Left lung (tissue), 10 donors: ENCODE data around the gene SLC4A9. TPM values are rescaled to one million over a fixed set of nuclear protein-coding genes. Genes with fewer than 3 reads are reported as not detected.
A peak's percentile ranks its signal among the peaks of the same experiment; 100 is the strongest.

Experiments used
- ATAC-seq: fragments of 200-7000 bp; cut with Tn5 transposase; one replicate; pipeline ENCODE4 v1.9.1; 2020; ENCODE audit warnings: moderate library complexity
- DNase-seq, 4 donors: peaks; one replicate each; pipeline ENCODE4 v3.0.0-alpha.2; 2013 to 2020
- H3K27ac ChIP-seq, 2 donors: fragments of 200-600 bp; sonication (generic) in 1 of 2; one replicate each; pipeline versions ENCODE4 v1.5.0 to v1.8.0; 2020 to 2021
- H3K27me3 ChIP-seq, 2 donors: fragments of 200-600 bp; sonication (generic) in 1 of 2; one replicate each; pipeline versions ENCODE4 v1.5.0 to v1.8.0; 2020 to 2021
- H3K36me3 ChIP-seq, 2 donors: fragments of 200-600 bp; sonication (generic) in 1 of 2; one replicate each; pipeline versions ENCODE4 v1.5.0 to v1.8.0; 2020 to 2021
- H3K4me1 ChIP-seq, 2 donors: fragments of 200-600 bp; one replicate each; pipeline ENCODE4 v1.8.0; 2021
- H3K4me3 ChIP-seq, 2 donors: fragments of 200-600 bp; sonication (generic) in 1 of 2; one replicate each; pipeline versions ENCODE4 v1.5.0 to v1.8.0; 2020 to 2021; ENCODE audit warnings: mild to moderate bottlenecking in 1 of 2
- H3K9me3 ChIP-seq, 2 donors: fragments of 200-600 bp; sonication (generic) in 1 of 2; one replicate each; pipeline versions ENCODE4 v1.5.0 to v1.8.0; 2020 to 2021
- intact Hi-C, 2 donors: fragments of 100-400 bp; cut with DNase I; formaldehyde crosslinking; loops; one replicate each; pipeline versions ENCODE4 v1.11.2 to v1.14.2; 2022
- polyA plus RNA-seq, 6 donors: library from polyadenylated mRNA; unstranded; fragments of 120-200 nt; gene quantifications; one replicate each; pipeline ENCODE4 v1.2.1, GENCODE V29; 2013; ENCODE audit not compliant: insufficient read length in 6 of 6
- total RNA-seq, 2 donors: library from RNA; stranded (reverse); fragmentation: NEBNext Ultra II Directional; extraction: Animal tissue kit (Norgen Biotek cat#: 25700); gene quantifications; one replicate each; pipeline ENCODE4 v1.2.1, GENCODE V29; 2021
- TF ChIP-seq, protein P1 (sequence below), 2 donors: fragments of 200-600 bp; sonication (generic) in 1 of 2; IDR thresholded peaks; one replicate each; pipeline versions ENCODE4 v1.5.0 to v1.8.0; 2021; ENCODE audit warnings: antibody characterized with exemption in 2 of 2
- donor health status: DM: no; HTN: yes; CAD: no.
- donor health status: DM: no; HTN: no; CAD: no.

SLC4A9 gene
- total and polyA plus RNA-seq, 8 donors: 0.09 to 0.44 (median 0.11) TPM; not detected in 4

DNA sequence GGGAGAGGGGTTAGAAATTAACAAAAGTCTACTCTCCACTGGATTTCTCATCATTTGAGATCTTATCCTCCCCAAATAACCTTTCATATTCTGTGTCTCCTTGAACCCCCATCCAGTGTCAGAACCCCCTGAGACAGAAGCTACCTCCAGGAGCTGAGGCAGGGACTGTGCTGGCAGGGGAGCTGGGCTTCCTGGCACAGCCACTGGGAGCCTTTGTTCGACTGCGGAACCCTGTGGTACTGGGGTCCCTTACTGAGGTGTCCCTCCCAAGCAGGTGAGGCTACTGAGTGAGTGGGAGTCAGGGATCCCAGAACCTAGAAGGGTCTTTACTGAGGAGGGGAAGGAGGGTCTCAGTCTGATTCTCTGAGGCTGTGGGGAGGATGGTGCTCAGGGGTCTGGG, 1.9 kb downstream of the SLC4A9 start:
- Histone ChIP-seq H3K36me3 (no peaks in the 10 kb centered on the region), H3K27ac (no peak overlapping the region), H3K9me3 (no peaks in the 10 kb centered on the region), H3K4me1 (peaks cover 5 to 19% of the 10 kb centered on the region in 2 donors), H3K27me3 (no peaks in the 10 kb centered on the region), H3K4me3 (no peak overlapping the region)
- DNase-seq (no peak), ATAC-seq (no peak)
- intact Hi-C loops: loop anchor here in 1 of 2 donors (10.0 kb wide), 1 partner anchor 363 kb away; no protein-coding TSS in a partner anchor
- TF ChIP-seq, protein P1, sequence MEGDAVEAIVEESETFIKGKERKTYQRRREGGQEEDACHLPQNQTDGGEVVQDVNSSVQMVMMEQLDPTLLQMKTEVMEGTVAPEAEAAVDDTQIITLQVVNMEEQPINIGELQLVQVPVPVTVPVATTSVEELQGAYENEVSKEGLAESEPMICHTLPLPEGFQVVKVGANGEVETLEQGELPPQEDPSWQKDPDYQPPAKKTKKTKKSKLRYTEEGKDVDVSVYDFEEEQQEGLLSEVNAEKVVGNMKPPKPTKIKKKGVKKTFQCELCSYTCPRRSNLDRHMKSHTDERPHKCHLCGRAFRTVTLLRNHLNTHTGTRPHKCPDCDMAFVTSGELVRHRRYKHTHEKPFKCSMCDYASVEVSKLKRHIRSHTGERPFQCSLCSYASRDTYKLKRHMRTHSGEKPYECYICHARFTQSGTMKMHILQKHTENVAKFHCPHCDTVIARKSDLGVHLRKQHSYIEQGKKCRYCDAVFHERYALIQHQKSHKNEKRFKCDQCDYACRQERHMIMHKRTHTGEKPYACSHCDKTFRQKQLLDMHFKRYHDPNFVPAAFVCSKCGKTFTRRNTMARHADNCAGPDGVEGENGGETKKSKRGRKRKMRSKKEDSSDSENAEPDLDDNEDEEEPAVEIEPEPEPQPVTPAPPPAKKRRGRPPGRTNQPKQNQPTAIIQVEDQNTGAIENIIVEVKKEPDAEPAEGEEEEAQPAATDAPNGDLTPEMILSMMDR (IDR thresholded peaks at IDR 0.05): no peak

DNA sequence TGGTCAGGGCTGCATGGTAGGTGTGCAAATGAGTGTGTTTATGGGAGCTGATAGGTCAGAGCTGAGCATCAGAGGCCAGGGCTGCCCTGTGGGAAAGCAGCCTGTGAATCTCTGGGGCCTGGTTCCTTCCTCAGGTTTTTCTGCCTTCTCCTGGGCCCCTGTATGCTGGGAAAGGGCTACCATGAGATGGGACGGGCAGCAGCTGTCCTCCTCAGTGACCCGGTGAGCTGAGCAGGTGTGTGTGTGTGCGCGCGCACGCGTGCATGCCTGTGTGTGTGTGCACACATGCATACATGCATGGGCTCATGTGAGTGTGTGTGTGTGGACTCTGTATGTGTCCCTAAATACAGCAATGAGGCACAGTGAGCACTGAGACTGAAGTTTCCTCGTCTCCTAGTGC, 2.3 kb downstream of the SLC4A9 start:
- Histone ChIP-seq H3K36me3 (no peaks in the 10 kb centered on the region), H3K4me1 (peaks cover 3 to 15% of the 10 kb centered on the region in 2 donors), H3K4me3 (no peak overlapping the region), H3K27me3 (no peaks in the 10 kb centered on the region), H3K27ac (no peak overlapping the region), H3K9me3 (no peaks in the 10 kb centered on the region)
- DNase-seq: no peak
- intact Hi-C loops: loop anchor here in 1 of 2 donors (10.0 kb wide), 1 partner anchor 362 kb away; no protein-coding TSS in a partner anchor
- ATAC-seq: no peak
- TF ChIP-seq, protein P1 (IDR thresholded peaks at IDR 0.05): no peak

DNA sequence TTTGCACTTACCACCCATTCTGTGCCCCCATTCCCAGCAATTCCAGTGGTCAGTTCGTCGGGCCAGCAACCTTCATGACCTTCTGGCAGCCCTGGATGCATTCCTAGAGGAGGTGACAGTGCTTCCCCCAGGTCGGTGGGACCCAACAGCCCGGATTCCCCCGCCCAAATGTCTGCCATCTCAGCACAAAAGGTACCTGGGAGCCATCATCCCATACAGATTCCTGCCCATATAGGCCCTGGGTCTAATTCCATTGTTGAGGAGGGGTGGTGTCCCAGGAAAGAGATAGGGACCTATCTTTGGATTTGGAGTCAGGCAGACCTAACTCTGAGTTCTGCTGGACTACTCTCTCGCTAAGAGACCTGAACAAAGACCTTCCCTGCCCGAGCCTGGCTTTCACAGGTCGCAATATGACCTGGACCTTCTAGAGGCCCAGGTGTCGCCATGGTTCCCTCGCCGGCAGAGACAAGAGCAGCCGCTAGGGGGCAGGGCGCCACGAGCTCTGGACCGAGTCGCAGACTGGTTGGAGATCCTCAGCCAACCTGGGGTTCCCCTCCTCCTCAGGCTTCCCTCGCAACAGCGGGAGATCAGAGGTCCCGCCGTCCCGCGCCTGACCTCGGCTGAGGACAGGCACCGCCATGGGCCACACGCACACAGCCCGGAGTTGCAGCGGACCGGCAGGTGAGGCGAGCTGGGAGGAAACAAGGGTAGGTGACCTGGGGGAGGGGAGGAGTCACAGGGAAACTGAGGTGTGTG, 3.1 kb downstream of the SLC4A9 start:
- no peak overlapping the region for H3K27ac ChIP-seq
- no peaks in the 10 kb centered on the region for H3K36me3 ChIP-seq
- intact Hi-C loops: loop anchor here in 1 of 2 donors (10.0 kb wide), 1 partner anchor 362 kb away; no protein-coding TSS in a partner anchor
- peak; percentile 92 for ATAC-seq
- TF ChIP-seq, protein P1 (IDR thresholded peaks at IDR 0.05): peak; percentile 86 to 97
- H3K4me1 ChIP-seq: peaks cover 0 to 8% of the 10 kb centered on the region in 2 donors
- no peaks in the 10 kb centered on the region for H3K27me3 ChIP-seq
- H3K9me3 ChIP-seq: no peaks in the 10 kb centered on the region
- DNase-seq: peak; percentile 51 to 96 (median 78)
- no peak overlapping the region for H3K4me3 ChIP-seq

DNA sequence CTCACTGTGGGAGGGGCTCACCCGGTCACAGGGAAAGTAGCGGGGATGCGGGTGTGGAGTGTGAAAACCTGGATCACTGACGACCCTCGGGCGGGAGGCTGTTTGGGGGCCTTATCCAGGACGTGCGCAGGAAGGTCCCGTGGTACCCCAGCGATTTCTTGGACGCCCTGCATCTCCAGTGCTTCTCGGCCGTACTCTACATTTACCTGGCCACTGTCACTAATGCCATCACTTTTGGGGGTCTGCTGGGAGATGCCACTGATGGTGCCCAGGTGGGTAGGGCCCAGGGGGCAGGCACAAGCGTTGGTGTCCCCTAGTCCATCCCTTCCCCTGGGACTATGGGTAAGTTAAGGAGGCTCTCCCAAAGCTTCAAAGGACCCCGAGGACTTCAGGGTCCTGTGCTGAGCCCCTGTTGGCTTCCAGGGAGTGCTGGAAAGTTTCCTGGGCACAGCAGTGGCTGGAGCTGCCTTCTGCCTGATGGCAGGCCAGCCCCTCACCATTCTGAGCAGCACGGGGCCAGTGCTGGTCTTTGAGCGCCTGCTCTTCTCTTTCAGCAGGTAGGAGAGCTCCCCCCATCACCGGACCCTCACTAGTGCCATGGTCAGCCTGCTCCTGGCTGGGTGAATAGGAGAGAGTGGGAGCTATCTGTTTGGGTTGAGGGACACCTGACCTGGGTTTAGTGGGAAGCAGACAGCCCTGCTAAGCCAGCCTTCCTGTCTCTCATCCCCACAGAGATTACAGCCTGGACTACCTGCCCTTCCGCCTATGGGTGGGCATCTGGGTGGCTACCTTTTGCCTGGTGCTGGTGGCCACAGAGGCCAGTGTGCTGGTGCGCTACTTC, 3.9 kb downstream of the SLC4A9 start:
- no peak for ATAC-seq
- Histone ChIP-seq H3K4me1 (peaks cover 0 to 8% of the 10 kb centered on the region in 2 donors), H3K9me3 (no peaks in the 10 kb centered on the region), H3K36me3 (no peaks in the 10 kb centered on the region), H3K27ac (no peak overlapping the region), H3K4me3 (no peak overlapping the region), H3K27me3 (no peaks in the 10 kb centered on the region)
- intact Hi-C loops: loop anchor here in 1 of 2 donors (10.0 kb wide), 1 partner anchor 361 kb away; no protein-coding TSS in a partner anchor
- DNase-seq: no peak
- TF ChIP-seq, protein P1 (IDR thresholded peaks at IDR 0.05): no peak

DNA sequence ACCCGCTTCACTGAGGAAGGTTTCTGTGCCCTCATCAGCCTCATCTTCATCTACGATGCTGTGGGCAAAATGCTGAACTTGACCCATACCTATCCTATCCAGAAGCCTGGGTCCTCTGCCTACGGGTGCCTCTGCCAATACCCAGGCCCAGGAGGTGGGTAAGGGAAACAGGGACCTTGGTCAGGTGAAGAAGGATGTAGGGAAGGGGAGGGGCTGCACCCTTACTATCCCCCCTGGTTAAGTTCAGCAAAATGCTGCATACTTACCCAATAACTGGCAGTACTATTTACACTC, 4.4 kb downstream of the SLC4A9 start:
- Histone ChIP-seq H3K4me3 (no peak overlapping the region), H3K4me1 (peaks cover 0 to 8% of the 10 kb centered on the region in 2 donors), H3K36me3 (no peaks in the 10 kb centered on the region), H3K27me3 (no peaks in the 10 kb centered on the region), H3K9me3 (no peaks in the 10 kb centered on the region), H3K27ac (no peak overlapping the region)
- TF ChIP-seq, protein P1 (IDR thresholded peaks at IDR 0.05): no peak
- intact Hi-C loops: loop anchor here in 1 of 2 donors (10.0 kb wide), 1 partner anchor 360 kb away; no protein-coding TSS in a partner anchor
- no peak for ATAC-seq
- DNase-seq: no peak
